Natural killer cell treated with Interleukin-12 subunit alpha and Interleukin-12 subunit beta and Interleukin-15 and Interleukin-18, amount 100 ng/mL, for 72 hours (primary cell): ENCODE results near the gene KCNH1. TPM values are rescaled to one million over a fixed set of nuclear protein-coding genes. Genes with fewer than 3 reads are reported as not detected.
A peak's percentile ranks its signal among the peaks of the same experiment; 100 is the strongest.

ENCODE experiments used
- ATAC-seq, 2 donors: fragments of 150-1000 bp; cut with Tn5 transposase in 1 of 2; sonication (Bioruptor Pico), chemical (Tn5 transposase) in 1 of 2; 2 replicates each; pipeline ENCODE4 v1.10.0; 2021
- DNase-seq: peaks from one replicate; pipeline ENCODE4 v3.0.0; 2022; ENCODE audit warnings: low spot score
- H3K27ac Mint-ChIP-seq, 2 donors: 1 replicate in 1 of 2; 2 replicates in 1 of 2; pipeline ENCODE4 v1.8.0; 2022; ENCODE audit warnings: mixed read lengths in 2 of 2, mild to moderate bottlenecking in 1 of 2, moderate library complexity in 1 of 2
- H3K27me3 Mint-ChIP-seq, 2 donors: 1 replicate in 1 of 2; 2 replicates in 1 of 2; pipeline ENCODE4 v1.8.0; 2022; ENCODE audit warnings: mixed read lengths in 2 of 2
- H3K36me3 Mint-ChIP-seq: one replicate; pipeline ENCODE4 v1.8.0; 2022; ENCODE audit warnings: mixed read lengths
- H3K4me1 Mint-ChIP-seq, 2 donors: 1 replicate in 1 of 2; 2 replicates in 1 of 2; pipeline ENCODE4 v1.8.0; 2022; ENCODE audit warnings: low read depth in 2 of 2, mixed read lengths in 2 of 2, mild to moderate bottlenecking in 1 of 2
- H3K4me3 Mint-ChIP-seq: one replicate; pipeline ENCODE4 v1.8.0; 2022; ENCODE audit warnings: mixed read lengths
- H3K9me3 Mint-ChIP-seq: 2 replicates; pipeline ENCODE4 v1.8.0; 2022; ENCODE audit warnings: mixed read lengths
- total RNA-seq, 2 donors: library from RNA; stranded (reverse); gene quantifications; one replicate each; pipeline ENCODE4 v1.2.3, GENCODE V29; 2022

The KCNH1 gene
- total RNA-seq, 2 donors from 2014 or later, result not detected

DNA sequence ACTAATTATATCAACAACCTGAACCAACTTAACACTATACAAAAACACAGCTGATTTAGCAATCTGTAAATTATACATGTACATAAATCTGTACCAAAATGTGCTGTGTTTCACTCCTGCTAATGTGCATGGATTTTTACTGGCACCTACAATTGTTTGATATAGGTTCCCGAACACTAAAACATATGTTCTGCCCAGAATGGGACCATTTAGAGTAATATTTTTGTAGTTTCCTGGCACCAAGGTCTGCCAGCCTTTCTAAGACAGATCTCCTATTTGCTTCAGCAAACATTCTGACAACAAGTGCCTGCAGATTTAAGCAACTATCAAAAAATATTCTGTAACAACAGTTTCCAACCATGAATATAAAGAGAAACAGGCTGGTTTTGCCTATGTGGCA, 4.2 kb downstream of the KCNH1 start:
- H3K36me3 Mint-ChIP-seq, result no peaks in the 10 kb centered on the region
- H3K4me3 Mint-ChIP-seq, result no peak overlapping the region
- H3K4me1 Mint-ChIP-seq, result peaks cover 5 to 6% of the 10 kb centered on the region in 2 donors
- DNase-seq (no peak), ATAC-seq (no peak)
- peaks cover 34 to 49% of the 10 kb centered on the region in 2 donors for H3K27me3 Mint-ChIP-seq
- no peak overlapping the region for H3K27ac Mint-ChIP-seq
- H3K9me3 Mint-ChIP-seq, result no peaks in the 10 kb centered on the region

DNA sequence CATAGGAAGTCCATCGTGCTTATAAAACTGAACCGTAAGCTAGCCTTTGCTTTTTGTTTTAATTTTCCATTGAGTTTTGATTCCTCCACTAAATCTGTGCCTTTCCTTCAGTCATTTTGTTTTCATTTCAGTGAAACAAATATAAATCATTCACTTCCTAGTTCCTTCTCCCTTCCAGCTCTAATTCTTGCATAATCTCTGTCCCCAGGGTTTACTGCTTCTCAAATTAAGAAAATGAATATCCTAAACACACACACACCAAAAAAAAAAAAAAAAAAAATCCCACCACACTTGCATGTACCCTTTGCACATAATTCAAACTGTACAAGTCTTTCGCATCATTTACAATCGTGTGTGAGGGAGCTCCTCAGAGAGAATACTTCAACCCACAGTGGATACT, 6.8 kb downstream of the KCNH1 start:
- DNase-seq (no peak), ATAC-seq (no peak)
- H3K4me3 Mint-ChIP-seq, result no peak overlapping the region

DNA sequence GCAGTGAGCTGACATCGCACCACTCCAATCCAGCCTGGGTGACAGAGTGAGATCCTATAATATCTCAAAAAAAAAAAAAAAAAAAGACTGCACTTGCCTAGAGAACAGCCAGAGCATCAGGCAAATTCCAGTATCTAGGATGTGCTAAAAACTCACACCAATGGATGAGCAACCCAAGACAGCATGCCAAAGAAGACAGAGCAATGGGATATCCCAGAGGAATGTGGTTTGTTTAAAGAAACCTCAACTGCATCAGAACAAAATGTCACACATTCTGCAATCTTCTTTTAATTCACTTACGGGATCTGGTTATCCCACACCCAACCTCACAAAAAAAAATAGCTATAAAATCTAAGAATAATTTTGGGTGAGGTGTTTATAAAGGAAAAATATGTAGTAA, 7.3 kb downstream of the KCNH1 start:
- Mint-ChIP-seq H3K27me3 (peaks cover 31 to 48% of the 10 kb centered on the region in 2 donors), H3K9me3 (no peaks in the 10 kb centered on the region), H3K36me3 (no peaks in the 10 kb centered on the region), H3K4me1 (no peaks in the 10 kb centered on the region), H3K27ac (no peak overlapping the region), H3K4me3 (no peak overlapping the region)
- ATAC-seq, result no peak
- DNase-seq, result no peak

More for the DNA sequence above, 6.8 kb downstream of the KCNH1 start:
- H3K27me3 Mint-ChIP-seq, result peaks cover 35 to 53% of the 10 kb centered on the region in 2 donors
- H3K27ac Mint-ChIP-seq, result no peak overlapping the region
- no peaks in the 10 kb centered on the region for H3K9me3 Mint-ChIP-seq
- H3K4me1 Mint-ChIP-seq, result no peaks in the 10 kb centered on the region
- H3K36me3 Mint-ChIP-seq, result no peaks in the 10 kb centered on the region

DNA sequence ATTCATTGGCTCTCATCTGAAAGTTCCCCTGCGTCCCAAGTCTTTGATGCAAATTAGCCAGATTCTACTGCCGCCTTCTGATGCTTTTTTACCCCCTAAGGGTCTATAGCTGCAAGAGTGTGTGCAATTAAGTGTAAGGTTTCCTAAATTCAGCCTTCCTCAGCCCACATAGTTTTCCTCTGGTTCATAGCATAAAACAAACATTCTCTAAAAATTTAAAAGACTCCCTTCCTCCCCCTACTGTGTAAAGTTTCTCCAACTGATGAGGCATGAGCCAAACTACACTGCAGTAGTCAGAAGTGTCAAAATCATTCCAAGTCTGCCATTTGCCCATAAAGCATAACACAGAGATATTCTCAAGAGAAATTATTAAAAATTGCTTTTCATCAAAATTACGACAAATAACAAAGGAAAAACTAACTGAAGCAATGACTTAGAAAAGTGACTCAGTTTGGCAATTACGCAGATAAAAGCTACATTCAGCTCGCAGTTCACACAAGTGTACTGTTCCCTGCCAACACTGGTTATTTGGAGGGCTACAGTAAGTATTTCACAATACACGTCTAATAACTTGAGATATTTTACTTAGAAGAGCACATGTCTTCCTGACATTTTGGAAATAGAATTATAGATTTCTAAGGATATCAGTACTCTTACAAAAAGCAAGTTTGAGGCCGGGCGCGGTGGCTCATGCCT, 15.4 kb downstream of the KCNH1 start:
- Mint-ChIP-seq H3K4me3 (no peak overlapping the region), H3K9me3 (no peaks in the 10 kb centered on the region), H3K27me3 (peaks cover 34 to 58% of the 10 kb centered on the region in 2 donors), H3K36me3 (no peaks in the 10 kb centered on the region), H3K4me1 (no peaks in the 10 kb centered on the region), H3K27ac (no peak overlapping the region)
- DNase-seq, result no peak
- no peak for ATAC-seq

DNA sequence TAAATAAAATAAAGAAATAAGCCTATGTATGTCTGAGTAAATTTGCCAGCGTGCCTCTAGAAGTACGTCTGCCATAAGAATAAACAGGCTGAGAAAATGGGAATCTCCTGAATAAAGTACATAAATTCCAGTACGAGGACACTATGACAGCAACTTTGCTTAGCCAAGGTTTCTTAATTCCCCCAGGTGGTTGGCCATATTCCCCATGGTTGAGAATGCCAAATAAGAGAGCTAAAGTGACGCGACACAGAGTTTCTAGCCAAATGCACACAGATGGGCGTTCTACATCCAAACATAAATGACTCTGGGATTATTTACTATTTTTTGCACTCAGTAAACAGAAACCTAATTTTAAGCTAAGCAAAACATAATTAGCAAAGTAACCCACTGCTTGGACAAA, 19.5 kb downstream of the KCNH1 start:
- no peaks in the 10 kb centered on the region for H3K9me3 Mint-ChIP-seq
- H3K27me3 Mint-ChIP-seq, result peaks cover 30 to 56% of the 10 kb centered on the region in 2 donors
- no peak overlapping the region for H3K4me3 Mint-ChIP-seq
- DNase-seq, result no peak
- ATAC-seq, result no peak
- no peak overlapping the region for H3K27ac Mint-ChIP-seq
- H3K4me1 Mint-ChIP-seq, result no peaks in the 10 kb centered on the region
- H3K36me3 Mint-ChIP-seq, result no peaks in the 10 kb centered on the region

DNA sequence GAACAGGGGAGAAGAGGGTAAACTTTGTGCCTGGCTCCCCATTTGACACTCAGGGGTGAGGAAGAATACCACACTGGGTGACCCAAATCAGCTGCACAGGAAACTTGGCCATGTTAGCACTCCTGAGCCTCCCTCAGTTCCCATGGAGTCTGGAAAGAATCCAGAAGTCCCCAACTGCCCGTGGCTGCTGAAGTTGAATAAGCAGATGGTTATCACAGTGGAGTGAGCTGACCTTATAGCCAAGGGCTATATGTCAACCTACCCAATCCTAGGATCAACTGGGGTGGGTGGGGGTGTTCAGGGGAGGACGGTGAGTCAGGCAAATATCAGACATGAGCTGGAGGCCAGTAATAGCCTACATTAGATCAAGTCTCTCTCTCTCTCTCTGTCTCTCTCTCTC, 20.4 kb downstream of the KCNH1 start:
- no peaks in the 10 kb centered on the region for H3K9me3 Mint-ChIP-seq
- H3K27me3 Mint-ChIP-seq, result peaks cover 37 to 59% of the 10 kb centered on the region in 2 donors
- no peak overlapping the region for H3K27ac Mint-ChIP-seq
- H3K36me3 Mint-ChIP-seq, result no peaks in the 10 kb centered on the region
- DNase-seq (no peak), ATAC-seq (no peak)
- H3K4me3 Mint-ChIP-seq, result no peak overlapping the region
- no peaks in the 10 kb centered on the region for H3K4me1 Mint-ChIP-seq

DNA sequence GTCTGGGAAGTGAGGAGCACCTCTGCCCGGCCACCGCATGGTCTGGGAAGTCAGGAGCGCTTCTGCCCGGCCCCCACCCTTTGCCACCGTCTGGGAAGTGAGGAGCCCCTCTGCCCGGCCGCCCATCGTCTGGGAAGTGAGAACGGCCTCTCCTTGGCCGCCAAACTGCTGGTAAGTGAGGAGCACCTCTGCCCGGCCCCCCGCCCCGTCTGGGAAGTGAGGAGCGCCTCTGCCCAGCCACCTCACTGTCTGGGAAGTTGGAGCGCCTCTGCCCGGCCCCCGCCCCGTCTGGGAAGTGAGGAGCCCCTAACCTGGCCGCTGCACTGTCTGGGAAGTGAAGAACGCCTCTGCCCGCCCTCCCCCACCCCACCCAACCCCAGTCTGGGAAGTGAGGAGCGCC, 22.6 kb downstream of the KCNH1 start:
- no peak overlapping the region for H3K27ac Mint-ChIP-seq
- no peak overlapping the region for H3K4me3 Mint-ChIP-seq
- H3K27me3 Mint-ChIP-seq, result peaks cover 27 to 49% of the 10 kb centered on the region in 2 donors
- DNase-seq (no peak), ATAC-seq (no peak)
- H3K9me3 Mint-ChIP-seq, result no peaks in the 10 kb centered on the region
- H3K36me3 Mint-ChIP-seq, result no peaks in the 10 kb centered on the region
- H3K4me1 Mint-ChIP-seq, result no peaks in the 10 kb centered on the region

DNA sequence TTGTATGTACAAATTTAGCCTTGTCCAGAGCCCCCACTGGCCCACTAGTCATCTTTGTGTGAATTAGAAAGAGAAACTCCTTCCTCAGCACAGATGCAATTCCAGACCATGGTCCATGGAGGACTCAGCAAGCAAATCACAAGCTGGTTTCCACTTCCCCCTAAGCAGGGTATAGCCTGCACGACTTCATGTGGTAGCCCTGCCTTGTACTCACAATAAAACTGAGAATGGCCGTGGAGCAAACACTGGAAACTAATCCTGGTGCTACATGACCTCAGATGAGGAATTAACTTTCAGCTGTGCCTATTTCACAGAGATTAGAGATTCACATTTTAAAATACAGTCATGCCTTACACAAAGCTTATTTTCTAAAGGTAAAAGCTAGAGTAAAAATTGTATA, 32.5 kb downstream of the KCNH1 start:
- no peaks in the 10 kb centered on the region for H3K4me1 Mint-ChIP-seq
- no peak overlapping the region for H3K4me3 Mint-ChIP-seq
- no peaks in the 10 kb centered on the region for H3K9me3 Mint-ChIP-seq
- H3K36me3 Mint-ChIP-seq, result no peaks in the 10 kb centered on the region
- DNase-seq (no peak), ATAC-seq (no peak)
- H3K27ac Mint-ChIP-seq, result no peak overlapping the region
- H3K27me3 Mint-ChIP-seq, result peaks cover 25 to 29% of the 10 kb centered on the region in 2 donors

DNA sequence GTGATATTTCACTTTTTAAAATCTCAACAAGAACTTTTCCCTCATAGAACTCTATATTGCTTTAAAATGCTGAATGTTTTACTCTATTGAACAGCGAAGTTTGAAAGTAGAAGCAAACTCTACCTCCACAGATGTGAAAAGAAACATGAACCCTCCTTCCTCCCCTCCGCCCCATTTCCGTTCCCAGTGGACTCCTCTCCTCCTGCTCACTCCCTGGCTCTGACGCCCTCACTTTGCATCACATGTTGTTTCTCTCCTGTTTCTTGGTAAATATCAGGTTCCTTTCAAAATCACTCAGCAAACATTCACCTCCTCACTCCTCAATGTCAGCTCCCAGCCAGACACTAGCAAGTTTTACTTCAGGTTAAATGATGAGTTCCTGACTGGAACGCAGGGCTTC, 34.6 kb downstream of the KCNH1 start:
- Mint-ChIP-seq H3K27ac (no peak overlapping the region), H3K4me1 (no peaks in the 10 kb centered on the region), H3K4me3 (no peak overlapping the region), H3K27me3 (peaks cover 23 to 38% of the 10 kb centered on the region in 2 donors), H3K36me3 (no peaks in the 10 kb centered on the region), H3K9me3 (no peaks in the 10 kb centered on the region)
- DNase-seq (no peak), ATAC-seq (no peak)

DNA sequence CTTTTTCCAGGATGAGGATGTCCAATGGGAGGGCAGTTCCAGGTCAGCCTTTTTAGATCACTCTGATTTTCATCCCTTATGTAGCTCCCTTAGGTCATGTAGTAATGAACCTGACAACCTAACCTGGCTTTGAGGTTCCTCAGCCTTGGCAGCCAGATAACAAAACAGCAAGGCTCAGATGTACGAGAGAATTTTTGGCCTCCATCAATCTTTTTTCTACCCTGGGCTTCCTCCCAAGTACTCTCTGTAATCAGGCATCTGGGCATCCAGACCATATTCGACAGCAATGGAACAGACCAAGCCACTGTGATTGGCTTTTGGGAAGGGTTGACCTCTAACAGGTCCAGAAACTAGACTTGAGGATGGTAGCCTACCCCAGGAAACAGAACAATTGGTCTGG, 38.6 kb downstream of the KCNH1 start:
- no peak for DNase-seq
- peaks cover 20 to 31% of the 10 kb centered on the region in 2 donors for H3K27me3 Mint-ChIP-seq
- no peak overlapping the region for H3K4me3 Mint-ChIP-seq
- no peaks in the 10 kb centered on the region for H3K9me3 Mint-ChIP-seq
- H3K36me3 Mint-ChIP-seq, result no peaks in the 10 kb centered on the region
- no peak overlapping the region for H3K27ac Mint-ChIP-seq
- no peaks in the 10 kb centered on the region for H3K4me1 Mint-ChIP-seq
- ATAC-seq, result no peak

DNA sequence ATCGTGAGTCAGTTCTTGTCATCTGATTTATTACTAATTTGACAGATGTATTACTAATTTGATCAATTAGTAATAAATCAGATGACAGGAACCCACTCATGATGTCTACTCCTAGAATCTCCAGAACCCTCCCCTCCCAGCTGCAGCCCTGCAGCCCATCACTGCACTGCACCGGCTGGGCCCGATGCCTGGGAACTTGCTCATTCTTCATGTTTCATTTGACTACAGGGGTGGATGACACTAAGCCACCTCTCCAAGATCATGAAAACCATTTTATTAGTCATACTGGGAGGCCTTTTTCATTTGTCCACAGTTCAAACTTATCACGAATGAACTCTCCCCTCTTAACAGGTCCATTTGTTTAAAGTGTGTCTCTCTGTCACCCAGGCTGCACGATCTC, 41.0 kb downstream of the KCNH1 start:
- Mint-ChIP-seq H3K27ac (no peak overlapping the region), H3K9me3 (no peaks in the 10 kb centered on the region), H3K4me3 (no peak overlapping the region), H3K4me1 (no peaks in the 10 kb centered on the region), H3K27me3 (peaks cover 13 to 26% of the 10 kb centered on the region in 2 donors), H3K36me3 (no peaks in the 10 kb centered on the region)
- DNase-seq (no peak), ATAC-seq (no peak)

DNA sequence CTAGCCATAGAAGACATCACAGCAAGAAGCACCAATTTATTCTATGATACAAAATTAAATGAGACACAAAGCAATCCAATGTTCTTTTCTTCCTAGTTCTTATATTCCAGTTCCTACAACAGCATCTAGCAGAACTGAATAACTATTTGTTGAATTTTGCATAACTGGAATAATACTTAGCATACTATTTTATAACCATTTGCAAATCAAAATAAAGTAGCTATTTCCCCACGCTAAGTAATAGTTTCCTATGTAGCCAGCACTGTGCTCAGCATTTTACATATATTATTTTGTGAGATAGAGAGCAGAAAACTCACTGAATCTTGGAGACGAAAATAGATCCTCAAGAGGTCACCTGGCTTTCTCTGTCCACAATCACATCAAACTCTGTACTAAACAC, 42.1 kb downstream of the KCNH1 start:
- ATAC-seq (no peak), DNase-seq (no peak)
- H3K36me3 Mint-ChIP-seq, result no peaks in the 10 kb centered on the region
- peaks cover 13 to 26% of the 10 kb centered on the region in 2 donors for H3K27me3 Mint-ChIP-seq
- no peak overlapping the region for H3K4me3 Mint-ChIP-seq
- H3K27ac Mint-ChIP-seq, result no peak overlapping the region
- H3K9me3 Mint-ChIP-seq, result no peaks in the 10 kb centered on the region
- H3K4me1 Mint-ChIP-seq, result no peaks in the 10 kb centered on the region

DNA sequence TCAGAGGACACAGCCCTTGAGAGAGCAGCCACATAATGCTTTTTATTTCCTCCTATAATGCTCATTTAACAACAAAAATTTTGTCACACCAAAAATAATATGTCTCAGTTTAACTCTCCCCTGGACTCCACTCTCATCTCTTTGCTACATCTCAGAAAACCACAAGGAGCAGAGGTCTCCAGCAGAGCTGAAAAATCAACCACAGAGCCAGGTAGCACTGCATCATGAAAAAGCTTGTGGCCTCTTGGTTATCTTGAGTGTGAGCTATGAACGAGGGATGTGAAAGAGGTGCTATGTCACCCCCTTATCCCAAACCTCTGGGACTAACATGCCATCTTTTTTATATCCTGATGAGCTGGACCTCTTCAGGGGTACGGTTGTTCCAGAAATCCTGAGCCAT, 44.4 kb downstream of the KCNH1 start:
- DNase-seq, result no peak
- no peaks in the 10 kb centered on the region for H3K4me1 Mint-ChIP-seq
- no peaks in the 10 kb centered on the region for H3K36me3 Mint-ChIP-seq
- no peaks in the 10 kb centered on the region for H3K9me3 Mint-ChIP-seq
- ATAC-seq, result no peak
- no peak overlapping the region for H3K4me3 Mint-ChIP-seq
- no peak overlapping the region for H3K27ac Mint-ChIP-seq
- peaks cover 19 to 28% of the 10 kb centered on the region in 2 donors for H3K27me3 Mint-ChIP-seq

DNA sequence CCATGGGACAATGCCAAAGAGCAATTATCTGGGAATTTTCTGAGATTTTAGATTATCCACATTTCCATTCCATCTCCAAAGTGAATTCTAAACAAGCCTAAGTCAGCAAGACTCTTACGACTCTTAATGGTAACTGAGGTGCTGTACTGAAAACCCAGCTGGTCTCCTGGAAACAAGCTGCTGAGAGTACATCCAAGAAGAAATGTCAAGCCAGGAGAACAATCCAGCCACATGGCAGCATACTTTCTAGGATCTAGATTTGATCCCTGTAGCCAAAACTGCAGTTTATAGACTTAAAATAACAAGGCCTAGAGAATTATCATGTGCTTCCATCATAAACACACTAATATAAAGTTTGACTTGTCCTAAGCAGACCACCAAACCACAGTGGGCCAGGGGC, 45.8 kb downstream of the KCNH1 start:
- ATAC-seq, result no peak
- H3K27me3 Mint-ChIP-seq, result peaks cover 15 to 21% of the 10 kb centered on the region in 2 donors
- no peaks in the 10 kb centered on the region for H3K9me3 Mint-ChIP-seq
- no peak overlapping the region for H3K4me3 Mint-ChIP-seq
- no peak overlapping the region for H3K27ac Mint-ChIP-seq
- no peaks in the 10 kb centered on the region for H3K36me3 Mint-ChIP-seq
- no peak for DNase-seq
- no peaks in the 10 kb centered on the region for H3K4me1 Mint-ChIP-seq

DNA sequence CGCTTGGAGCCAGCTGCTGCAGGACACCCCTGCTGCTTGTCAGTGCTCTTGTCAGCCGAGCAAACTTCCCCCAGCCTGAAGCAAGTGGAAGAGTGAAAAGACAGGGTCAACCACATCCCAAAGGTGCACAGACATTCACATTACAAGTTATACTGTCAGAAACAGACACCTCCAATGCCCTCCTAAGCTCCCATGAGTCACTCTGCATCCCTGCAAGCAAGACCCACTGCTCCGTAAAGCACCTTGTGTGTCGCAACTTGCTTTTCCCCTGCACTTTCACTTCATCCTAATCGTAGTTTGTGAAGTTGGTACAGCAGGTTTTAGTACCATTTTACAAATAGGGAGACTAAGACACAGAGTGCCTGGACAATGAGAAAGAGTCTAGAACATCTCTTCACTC, 51.1 kb downstream of the KCNH1 start:
- no peak overlapping the region for H3K27ac Mint-ChIP-seq
- H3K4me3 Mint-ChIP-seq, result no peak overlapping the region
- DNase-seq (no peak), ATAC-seq (peak in 1 of 2 donors; percentile 45)
- H3K36me3 Mint-ChIP-seq, result no peaks in the 10 kb centered on the region
- no peaks in the 10 kb centered on the region for H3K4me1 Mint-ChIP-seq
- H3K9me3 Mint-ChIP-seq, result no peaks in the 10 kb centered on the region
- H3K27me3 Mint-ChIP-seq, result peaks cover 6 to 20% of the 10 kb centered on the region in 2 donors
